LNCAP (cell line): ENCODE measurements around the gene CACNA1I.

Experiments
- CTCF ChIP-seq: fragments of 450-650 bp; IDR thresholded peaks from 2 replicates; pipeline ENCODE4 v1.5.1; 2017; ENCODE audit warnings: mild to moderate bottlenecking

Gene CACNA1I

GRCh38 chr22:39647836-39648629 lies 77.5 kb downstream of the CACNA1I start:
- no peak for TF ChIP-seq CTCF

- no peak for TF ChIP-seq CTCF
Measured at GRCh38 chr22:39648630-39648950, 78.0 kb downstream of the CACNA1I start.

- no peak for TF ChIP-seq CTCF
Measured at GRCh38 chr22:39649500-39650089, 79.0 kb downstream of the CACNA1I start.

GRCh38 chr22:39651053-39651996 lies 80.8 kb downstream of the CACNA1I start:
- no peak for TF ChIP-seq CTCF

- TF ChIP-seq CTCF = no peak
Measured at GRCh38 chr22:39652990-39653786, 82.6 kb downstream of the CACNA1I start.

- no peak for TF ChIP-seq CTCF
Measured at GRCh38 chr22:39653787-39654077, 83.2 kb downstream of the CACNA1I start.
